Bronchial epithelial cell (primary cell): ENCODE measurements around the gene CFAP300. TPM values are rescaled to one million over a fixed set of nuclear protein-coding genes. Genes with fewer than 3 reads are reported as not detected.
A peak's percentile ranks its signal among the peaks of the same experiment; 100 is the strongest.

ENCODE experiments used
- DNase-seq: peaks from one replicate; pipeline ENCODE4 v3.0.0-alpha.2; 2010; ENCODE audit warnings: low read depth
- FAIRE-seq: peaks from 2 replicates; lab custom pipeline; 2011; peaks lifted over from hg19 to GRCh38; lab: Jason Lieb, UNC
- H3K27me3 ChIP-seq: 2 replicates; pipeline ENCODE4 v1.5.1; 2011; ENCODE audit warnings: low read length; ENCODE audit not compliant: control insufficient read depth, insufficient read depth
- H3K36me3 ChIP-seq: 2 replicates; pipeline ENCODE4 v1.5.1; 2011; ENCODE audit warnings: low read length; ENCODE audit not compliant: control insufficient read depth, insufficient read depth
- H3K4me3 ChIP-seq: 2 replicates; pipeline ENCODE4 v1.5.1; 2011; ENCODE audit warnings: mild to moderate bottlenecking, low read depth, low read length, control low read depth
- total RNA-seq: library from RNA; depleted of rRNA; stranded (reverse); fragments of >200 nt; gene quantifications from 2 replicates; pipeline ENCODE4 v1.2.1, GENCODE V29; 2014
- TF ChIP-seq, protein P1 (sequence below): IDR thresholded peaks from 2 replicates; pipeline ENCODE4 v1.5.1; 2011; ENCODE audit warnings: mild to moderate bottlenecking, moderate library complexity, low read length, control low read depth, inconsistent platforms; ENCODE audit not compliant: insufficient read depth, severe bottlenecking

CFAP300 gene
- total RNA-seq, 1 donor from 2014 or later, result 4.7 TPM

GRCh38 chr11:102114032-102114431, 66.8 kb downstream of the CFAP300 start:
- TF ChIP-seq, protein P1, sequence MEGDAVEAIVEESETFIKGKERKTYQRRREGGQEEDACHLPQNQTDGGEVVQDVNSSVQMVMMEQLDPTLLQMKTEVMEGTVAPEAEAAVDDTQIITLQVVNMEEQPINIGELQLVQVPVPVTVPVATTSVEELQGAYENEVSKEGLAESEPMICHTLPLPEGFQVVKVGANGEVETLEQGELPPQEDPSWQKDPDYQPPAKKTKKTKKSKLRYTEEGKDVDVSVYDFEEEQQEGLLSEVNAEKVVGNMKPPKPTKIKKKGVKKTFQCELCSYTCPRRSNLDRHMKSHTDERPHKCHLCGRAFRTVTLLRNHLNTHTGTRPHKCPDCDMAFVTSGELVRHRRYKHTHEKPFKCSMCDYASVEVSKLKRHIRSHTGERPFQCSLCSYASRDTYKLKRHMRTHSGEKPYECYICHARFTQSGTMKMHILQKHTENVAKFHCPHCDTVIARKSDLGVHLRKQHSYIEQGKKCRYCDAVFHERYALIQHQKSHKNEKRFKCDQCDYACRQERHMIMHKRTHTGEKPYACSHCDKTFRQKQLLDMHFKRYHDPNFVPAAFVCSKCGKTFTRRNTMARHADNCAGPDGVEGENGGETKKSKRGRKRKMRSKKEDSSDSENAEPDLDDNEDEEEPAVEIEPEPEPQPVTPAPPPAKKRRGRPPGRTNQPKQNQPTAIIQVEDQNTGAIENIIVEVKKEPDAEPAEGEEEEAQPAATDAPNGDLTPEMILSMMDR, result no peak
- DNase-seq (no peak), FAIRE-seq (no peak)
- Histone ChIP-seq H3K27me3 (no peaks in the 10 kb centered on the region), H3K4me3 (no peak overlapping the region), H3K36me3 (no peaks in the 10 kb centered on the region)

GRCh38 chr11:102115557-102115956, 68.3 kb downstream of the CFAP300 start:
- Histone ChIP-seq H3K27me3 (no peaks in the 10 kb centered on the region), H3K4me3 (no peak overlapping the region), H3K36me3 (no peaks in the 10 kb centered on the region)
- no peak for FAIRE-seq
- TF ChIP-seq, protein P1, result no peak
- peak; percentile 41 for DNase-seq

DNA sequence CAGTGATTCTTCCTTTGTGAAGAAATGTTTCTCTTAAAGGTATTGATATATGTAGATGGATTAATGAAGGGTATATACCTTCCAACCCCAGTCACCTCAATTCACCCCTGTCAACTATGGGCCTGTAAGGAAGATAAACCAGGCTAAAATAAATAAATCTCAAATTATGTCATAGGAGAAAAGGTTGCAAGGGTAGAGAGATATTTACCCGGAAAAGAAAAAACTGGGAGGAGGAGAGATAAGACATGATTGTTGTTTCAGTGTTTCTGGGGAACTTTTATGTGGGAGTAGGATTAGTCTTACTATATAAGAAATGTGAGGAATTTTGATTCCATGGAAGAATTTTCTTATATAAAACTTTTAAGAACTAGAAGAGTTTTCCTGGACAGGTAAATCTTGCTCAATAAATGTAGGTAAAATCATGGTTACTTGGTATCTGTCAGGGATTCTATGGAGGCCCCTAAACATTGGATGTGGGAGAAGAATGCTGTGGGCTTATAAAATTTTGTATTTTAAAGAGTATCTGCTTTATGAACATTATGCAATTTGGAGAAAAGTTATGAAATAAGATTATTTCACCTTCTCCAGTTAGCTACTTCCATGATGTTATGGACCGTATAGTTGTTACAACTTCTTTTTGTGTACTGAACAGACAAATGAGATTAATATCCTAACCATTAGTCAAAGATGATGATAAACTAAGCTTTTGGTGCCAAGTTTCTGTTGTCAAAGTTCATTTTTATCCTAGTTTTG, 69.4 kb downstream of the CFAP300 start:
- Histone ChIP-seq H3K27me3 (no peaks in the 10 kb centered on the region), H3K36me3 (no peaks in the 10 kb centered on the region), H3K4me3 (no peak overlapping the region)
- DNase-seq (no peak), FAIRE-seq (no peak)
- TF ChIP-seq, protein P1, result no peak

- Histone ChIP-seq H3K27me3 (no peaks in the 10 kb centered on the region), H3K4me3 (no peak overlapping the region), H3K36me3 (no peaks in the 10 kb centered on the region)
- peak; percentile 66 for DNase-seq
- no peak for FAIRE-seq
- TF ChIP-seq, protein P1, result no peak
These were observed 70.4 kb downstream of the CFAP300 start for GRCh38 chr11:102117472-102118113.

- FAIRE-seq, result no peak
- TF ChIP-seq, protein P1, result no peak
- DNase-seq, result no peak
- Histone ChIP-seq H3K36me3 (no peaks in the 10 kb centered on the region), H3K27me3 (no peaks in the 10 kb centered on the region), H3K4me3 (no peak overlapping the region)
These were observed 71.7 kb downstream of the CFAP300 start for GRCh38 chr11:102118937-102119336.
